Prostate gland (tissue), 2 donors: Measurements from ENCODE around the gene AATK.

Experiments
- POLR2A ChIP-seq: fragments of 450-650 bp; IDR thresholded peaks from one replicate; pipeline ENCODE4 v1.6.1; 2016; ENCODE audit warnings: antibody characterized with exemption, mild to moderate bottlenecking
- TF ChIP-seq, protein P1 (sequence below), 4 experiments: fragments of 200-600 bp in 2 of 4; fragments of 450-650 bp in 2 of 4; sonication (generic) in 2 of 4; IDR thresholded peaks; 1 replicate in 3 of 4; 2 replicates in 1 of 4; pipeline ENCODE4 v1.5.1; 2016 to 2019; ENCODE audit warnings: antibody characterized with exemption in 4 of 4, mild to moderate bottlenecking in 2 of 4, moderate library complexity in 2 of 4

DNA sequence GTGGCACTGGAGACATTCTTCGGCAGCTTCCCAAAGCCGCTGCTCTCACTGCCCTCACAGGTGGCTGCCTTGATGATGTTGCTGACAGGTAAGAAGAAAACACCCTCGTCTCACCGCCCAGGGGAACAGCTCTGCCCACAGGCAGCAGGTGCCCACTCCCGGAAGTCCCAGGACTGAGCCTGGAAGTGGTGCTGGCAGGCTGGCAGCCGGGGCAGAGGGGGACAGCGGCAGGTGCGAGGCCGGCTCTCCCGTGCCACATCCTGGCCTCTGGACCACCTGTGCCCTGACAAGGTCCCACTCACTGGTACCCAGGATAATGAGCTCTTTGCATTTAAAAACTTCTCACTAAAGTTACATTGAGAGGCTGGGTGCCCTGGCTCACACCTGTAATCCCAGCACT, 36.3 kb upstream of the AATK start:
- TF ChIP-seq, protein P1, sequence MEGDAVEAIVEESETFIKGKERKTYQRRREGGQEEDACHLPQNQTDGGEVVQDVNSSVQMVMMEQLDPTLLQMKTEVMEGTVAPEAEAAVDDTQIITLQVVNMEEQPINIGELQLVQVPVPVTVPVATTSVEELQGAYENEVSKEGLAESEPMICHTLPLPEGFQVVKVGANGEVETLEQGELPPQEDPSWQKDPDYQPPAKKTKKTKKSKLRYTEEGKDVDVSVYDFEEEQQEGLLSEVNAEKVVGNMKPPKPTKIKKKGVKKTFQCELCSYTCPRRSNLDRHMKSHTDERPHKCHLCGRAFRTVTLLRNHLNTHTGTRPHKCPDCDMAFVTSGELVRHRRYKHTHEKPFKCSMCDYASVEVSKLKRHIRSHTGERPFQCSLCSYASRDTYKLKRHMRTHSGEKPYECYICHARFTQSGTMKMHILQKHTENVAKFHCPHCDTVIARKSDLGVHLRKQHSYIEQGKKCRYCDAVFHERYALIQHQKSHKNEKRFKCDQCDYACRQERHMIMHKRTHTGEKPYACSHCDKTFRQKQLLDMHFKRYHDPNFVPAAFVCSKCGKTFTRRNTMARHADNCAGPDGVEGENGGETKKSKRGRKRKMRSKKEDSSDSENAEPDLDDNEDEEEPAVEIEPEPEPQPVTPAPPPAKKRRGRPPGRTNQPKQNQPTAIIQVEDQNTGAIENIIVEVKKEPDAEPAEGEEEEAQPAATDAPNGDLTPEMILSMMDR (IDR thresholded peaks at IDR 0.05), result no peak
- TF ChIP-seq POLR2A, result no peak
